GM12801 (cell line): Measurements from ENCODE around the gene RSL24D1.

Experiments used
- TF ChIP-seq, protein P1 (sequence below): IDR thresholded peaks from one replicate; pipeline ENCODE4 v1.5.1; 2011; ENCODE audit warnings: control low read depth; ENCODE audit not compliant: insufficient read length; ENCODE audit errors: extremely low read depth

RSL24D1 gene

DNA sequence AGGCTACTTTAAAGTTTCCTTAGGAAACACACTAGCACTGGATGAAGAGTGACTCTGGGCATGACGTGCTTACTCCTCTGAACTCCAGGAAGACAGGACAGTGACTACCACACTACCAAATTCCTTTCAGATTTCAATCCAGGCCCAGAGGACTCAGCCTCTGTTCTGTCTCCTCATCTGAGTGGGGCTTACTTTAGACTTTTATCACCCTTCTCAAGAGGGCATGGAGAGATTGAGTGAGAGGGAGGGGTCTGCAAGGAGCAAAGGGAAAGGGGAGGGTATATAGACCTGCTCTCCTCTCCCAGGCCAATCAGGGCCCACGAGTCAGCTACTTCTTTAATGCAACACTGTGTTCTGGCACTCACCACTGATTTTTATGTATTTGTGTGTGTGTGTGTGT is 29.4 kb upstream of the RSL24D1 start:
- TF ChIP-seq, protein P1, sequence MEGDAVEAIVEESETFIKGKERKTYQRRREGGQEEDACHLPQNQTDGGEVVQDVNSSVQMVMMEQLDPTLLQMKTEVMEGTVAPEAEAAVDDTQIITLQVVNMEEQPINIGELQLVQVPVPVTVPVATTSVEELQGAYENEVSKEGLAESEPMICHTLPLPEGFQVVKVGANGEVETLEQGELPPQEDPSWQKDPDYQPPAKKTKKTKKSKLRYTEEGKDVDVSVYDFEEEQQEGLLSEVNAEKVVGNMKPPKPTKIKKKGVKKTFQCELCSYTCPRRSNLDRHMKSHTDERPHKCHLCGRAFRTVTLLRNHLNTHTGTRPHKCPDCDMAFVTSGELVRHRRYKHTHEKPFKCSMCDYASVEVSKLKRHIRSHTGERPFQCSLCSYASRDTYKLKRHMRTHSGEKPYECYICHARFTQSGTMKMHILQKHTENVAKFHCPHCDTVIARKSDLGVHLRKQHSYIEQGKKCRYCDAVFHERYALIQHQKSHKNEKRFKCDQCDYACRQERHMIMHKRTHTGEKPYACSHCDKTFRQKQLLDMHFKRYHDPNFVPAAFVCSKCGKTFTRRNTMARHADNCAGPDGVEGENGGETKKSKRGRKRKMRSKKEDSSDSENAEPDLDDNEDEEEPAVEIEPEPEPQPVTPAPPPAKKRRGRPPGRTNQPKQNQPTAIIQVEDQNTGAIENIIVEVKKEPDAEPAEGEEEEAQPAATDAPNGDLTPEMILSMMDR, result no peak

DNA sequence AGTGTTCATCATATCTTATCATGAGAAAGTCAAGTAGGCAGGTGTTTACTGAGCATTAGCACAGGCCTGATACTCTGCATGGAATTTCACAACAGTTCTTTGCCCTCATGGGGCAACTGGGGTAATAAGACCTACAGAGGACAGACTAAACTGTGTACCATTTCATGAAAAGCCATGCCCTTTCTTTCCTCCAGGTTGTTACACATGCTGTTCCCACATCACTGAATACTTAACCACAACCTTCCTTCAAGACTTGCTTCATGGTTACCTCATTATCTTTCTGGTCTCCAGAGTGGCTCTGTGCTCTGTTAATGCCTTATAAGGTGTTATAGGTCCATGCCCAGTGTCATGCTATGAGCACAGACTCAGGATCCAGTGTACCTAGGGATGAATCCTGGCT is 28.2 kb upstream of the RSL24D1 start:
- TF ChIP-seq, protein P1, result no peak

DNA sequence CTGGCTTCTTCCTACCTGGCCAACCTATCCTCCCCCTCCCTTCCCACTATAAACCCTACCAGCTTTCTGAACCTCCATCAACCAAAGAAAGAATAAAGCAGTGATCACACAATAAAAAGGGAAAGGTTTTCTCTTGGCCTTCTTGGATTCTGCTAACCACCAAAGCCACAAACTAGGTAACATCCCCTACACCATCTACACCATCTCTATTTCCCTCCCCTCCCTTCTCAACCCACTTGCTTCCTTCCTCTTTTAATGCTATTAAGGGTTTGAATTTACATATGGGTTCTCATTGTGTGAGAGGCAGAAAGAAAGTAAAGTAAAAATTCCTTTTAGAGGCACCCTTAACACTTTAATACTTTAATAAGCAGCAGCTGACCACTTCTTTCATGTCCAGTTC is 25.8 kb upstream of the RSL24D1 start:
- TF ChIP-seq, protein P1, result no peak

- TF ChIP-seq, protein P1, result no peak
These were observed 24.6 kb upstream of the RSL24D1 start for GRCh38 chr15:55221090-55222011.

DNA sequence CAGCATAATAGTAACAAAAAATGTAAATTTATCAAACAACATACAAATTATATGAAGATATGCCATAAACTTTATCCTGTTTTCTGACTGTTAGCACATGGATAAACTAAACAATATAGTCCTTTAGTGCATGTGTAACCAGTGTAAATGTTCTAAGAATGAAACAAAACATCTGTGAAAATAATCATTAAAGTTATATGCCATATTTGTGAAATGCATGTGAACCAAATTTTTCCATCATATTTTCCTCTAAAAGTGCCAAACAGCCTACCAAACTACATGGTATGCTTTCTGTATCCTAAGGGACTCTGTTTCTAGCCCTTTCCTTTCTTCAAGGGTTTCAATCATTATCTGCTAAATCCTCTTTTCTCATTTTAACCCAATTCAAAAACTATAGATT is 23.9 kb upstream of the RSL24D1 start:
- TF ChIP-seq, protein P1, result no peak

DNA sequence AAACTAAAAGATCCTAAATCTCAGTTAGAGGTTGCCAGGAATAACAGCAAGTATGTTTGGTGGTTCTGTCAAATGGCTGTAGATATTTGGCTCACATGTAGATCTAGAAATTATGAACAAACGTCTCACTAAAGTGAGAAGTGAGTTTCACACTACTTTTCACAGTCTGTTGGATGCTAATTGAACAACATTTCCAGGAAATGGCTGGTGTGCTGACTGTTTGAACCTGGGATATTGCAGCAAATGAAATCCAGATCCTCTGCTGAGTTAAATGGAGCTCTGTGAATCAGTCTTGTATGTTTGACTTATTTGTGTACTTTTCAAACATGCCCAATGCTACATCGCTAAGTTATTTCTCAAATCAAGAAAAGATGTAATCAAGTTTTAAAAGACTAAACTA is 21.3 kb upstream of the RSL24D1 start:
- TF ChIP-seq, protein P1, result no peak

DNA sequence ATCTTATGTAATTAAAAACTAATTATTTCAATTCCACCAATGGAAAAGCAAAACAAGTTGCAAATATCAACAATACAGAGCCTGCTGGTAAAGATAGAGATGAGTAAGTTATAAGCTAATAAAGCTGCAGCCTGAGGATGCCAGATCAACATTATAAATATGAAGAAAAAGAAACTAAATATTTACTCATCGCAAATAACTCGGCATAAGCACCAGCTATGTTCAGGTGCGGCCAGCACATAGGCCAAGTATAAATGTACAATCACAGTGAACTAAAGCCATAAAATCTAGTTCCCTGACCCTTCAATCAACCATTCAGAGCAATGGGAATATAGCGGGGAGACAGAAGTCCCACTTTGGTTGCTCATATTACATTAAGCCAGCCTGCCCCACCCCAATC is 7.7 kb upstream of the RSL24D1 start:
- TF ChIP-seq, protein P1, result no peak
